A549 (cell line): ENCODE data around the gene MMP10. TPM values are rescaled to one million over a fixed set of nuclear protein-coding genes. Genes with fewer than 3 reads are reported as not detected.

Experiments used
- ATAC-seq, 2 experiments: fragments of 200-7000 bp in 1 of 2; fragments of >200 bp in 1 of 2; cut with Nextera tagmentation in 1 of 2; cut with Tn5 transposase in 1 of 2; 3 replicates each; pipeline versions ENCODE4 v1.8.0 to v1.9.1; 2018 to 2020; ENCODE audit warnings: mild to moderate bottlenecking in 1 of 2, moderate library complexity in 1 of 2
- CTCF ChIA-PET: fragments of 300-600 bp; sonication (Branson Sonifier 250); formaldehyde crosslinking; extraction: SDS; loops from one replicate; lab custom pipeline; 2021; ENCODE audit warnings: antibody characterized with exemption, inconsistent platforms; lab: Yijun Ruan, JAX
- POLR2A ChIA-PET: fragments of 350-600 bp; formaldehyde crosslinking; extraction: SDS; loops from one replicate; lab custom pipeline; 2021; ENCODE audit warnings: antibody characterized with exemption, inconsistent platforms; lab: Yijun Ruan, JAX
- DNase-seq, 2 experiments: peaks; one replicate each; pipeline versions ENCODE4 v3.0.0 to v3.0.0-alpha.2; 2011 to 2016; ENCODE audit warnings: low read depth in 1 of 2, low spot score in 1 of 2
- FAIRE-seq: peaks from 2 replicates; lab custom pipeline; 2011; peaks lifted over from hg19 to GRCh38; lab: Jason Lieb, UNC
- H3K27ac ChIP-seq, 2 experiments: fragments of >200 bp; sonication (Bioruptor Twin); formaldehyde crosslinking; 3 replicates each; pipeline ENCODE4 v1.5.1; 2016 to 2017
- H3K4me1 ChIP-seq: fragments of >200 bp; sonication (Bioruptor Twin); formaldehyde crosslinking; 3 replicates; pipeline ENCODE4 v1.6.1; 2016
- H3K4me2 ChIP-seq: fragments of >200 bp; sonication (Bioruptor Twin); formaldehyde crosslinking; 3 replicates; pipeline ENCODE4 v1.6.1; 2016
- H3K4me3 ChIP-seq: fragments of >200 bp; sonication (Bioruptor Twin); formaldehyde crosslinking; 3 replicates; pipeline ENCODE4 v1.5.1; 2016
- H3K9me3 ChIP-seq: fragments of >200 bp; sonication (Bioruptor Twin); formaldehyde crosslinking; 3 replicates; pipeline ENCODE4 v1.6.1; 2016
- BHLHE40 ChIP-seq: IDR thresholded peaks from 2 replicates; pipeline ENCODE4 v1.6.1; 2012; ENCODE audit warnings: low read depth, low read length, inconsistent platforms
- CEBPB ChIP-seq, 2 experiments: fragments of >200 bp in 1 of 2; sonication (Bioruptor Twin) in 1 of 2; formaldehyde crosslinking in 1 of 2; IDR thresholded peaks; 2 replicates each; pipeline ENCODE4 v1.6.1; 2012 to 2016
- CHD2 ChIP-seq: fragments of 150-350 bp; IDR thresholded peaks from 2 replicates; pipeline ENCODE4 v1.6.1; 2014; ENCODE audit warnings: low read length; ENCODE audit not compliant: partially characterized antibody
- CHD4 ChIP-seq: fragments of 200-600 bp; sonication (generic); IDR thresholded peaks from 2 replicates; pipeline ENCODE4 v1.6.1; 2016; ENCODE audit warnings: antibody characterized with exemption, mild to moderate bottlenecking, borderline replicate concordance
- ESRRA ChIP-seq: fragments of 150-350 bp; IDR thresholded peaks from 2 replicates; pipeline ENCODE4 v1.6.1; 2014; ENCODE audit warnings: mild to moderate bottlenecking, low read length, borderline replicate concordance
- FOSB ChIP-seq: fragments of 250-450 bp; sonication (Bioruptor Pico); IDR thresholded peaks from 2 replicates; pipeline ENCODE4 v1.5.0; 2020; ENCODE audit warnings: mild to moderate bottlenecking, moderate library complexity
- FOSL2 ChIP-seq, 2 experiments: fragments of 450-650 bp in 1 of 2; fragments of >200 bp in 1 of 2; sonication (Bioruptor Twin) in 1 of 2; formaldehyde crosslinking; IDR thresholded peaks; 2 replicates each; pipeline versions ENCODE4 v1.5.0 to v1.6.1; 2016 to 2020; ENCODE audit warnings: mild to moderate bottlenecking in 1 of 2, moderate library complexity in 1 of 2
- FOXS1 ChIP-seq: fragments of 250-450 bp; sonication (Bioruptor Pico); IDR thresholded peaks from 2 replicates; pipeline ENCODE4 v1.5.0; 2020; ENCODE audit warnings: mild to moderate bottlenecking, moderate library complexity
- HDAC2 ChIP-seq: fragments of 200-600 bp; sonication (generic); IDR thresholded peaks from 2 replicates; pipeline ENCODE4 v1.6.1; 2016
- HOXA7 ChIP-seq: fragments of 250-450 bp; sonication (Bioruptor Pico); IDR thresholded peaks from 2 replicates; pipeline ENCODE4 v1.5.0; 2020; ENCODE audit warnings: mild to moderate bottlenecking, moderate library complexity
- HOXB13 ChIP-seq: fragments of 250-450 bp; sonication (Bioruptor Pico); IDR thresholded peaks from 2 replicates; pipeline ENCODE4 v1.5.0; 2020; ENCODE audit warnings: low read depth, mild to moderate bottlenecking, moderate library complexity
- KDM1A ChIP-seq: fragments of 200-600 bp; sonication (generic); IDR thresholded peaks from 2 replicates; pipeline ENCODE4 v1.6.1; 2016; ENCODE audit warnings: low read depth, mild to moderate bottlenecking
- KDM5A ChIP-seq: fragments of 200-600 bp; sonication (generic); IDR thresholded peaks from 2 replicates; pipeline ENCODE4 v1.6.1; 2016; ENCODE audit warnings: antibody characterized with exemption, mild to moderate bottlenecking
- MAFK ChIP-seq: fragments of 450-650 bp; IDR thresholded peaks from 2 replicates; pipeline ENCODE4 v1.6.1; 2014; ENCODE audit not compliant: partially characterized antibody
- MAZ ChIP-seq: fragments of 150-350 bp; IDR thresholded peaks from 2 replicates; pipeline ENCODE4 v1.6.1; 2014; ENCODE audit warnings: antibody characterized with exemption, low read depth, low read length, borderline replicate concordance
- NFE2L2 ChIP-seq: fragments of 150-350 bp; conservative IDR thresholded peaks from 2 replicates; pipeline ENCODE4 v1.6.1; 2014; ENCODE audit warnings: low read length
- RAD21 ChIP-seq, 2 experiments: fragments of >200 bp in 1 of 2; sonication (Bioruptor Twin) in 1 of 2; formaldehyde crosslinking in 1 of 2; IDR thresholded peaks in 1 of 2; conservative IDR thresholded peaks in 1 of 2; 2 replicates in 1 of 2; 3 replicates in 1 of 2; pipeline ENCODE4 v1.6.1; 2012 to 2018; ENCODE audit warnings: inconsistent platforms in 1 of 2
- RARB ChIP-seq: fragments of 250-450 bp; sonication (Bioruptor Pico); IDR thresholded peaks from 2 replicates; pipeline ENCODE4 v1.8.0; 2021; ENCODE audit warnings: mild to moderate bottlenecking, moderate library complexity
- RFX5 ChIP-seq: fragments of 450-650 bp; IDR thresholded peaks from 2 replicates; pipeline ENCODE4 v1.7.1; 2014; ENCODE audit warnings: antibody characterized with exemption, mild to moderate bottlenecking, moderate library complexity
- RNF2 ChIP-seq: fragments of 200-600 bp; sonication (generic); IDR thresholded peaks from 2 replicates; pipeline ENCODE4 v1.6.1; 2016; ENCODE audit warnings: low read depth, mild to moderate bottlenecking, antibody characterized with exemption, moderate library complexity, borderline replicate concordance
- ZC3H11A ChIP-seq: fragments of 450-650 bp; IDR thresholded peaks from 2 replicates; pipeline ENCODE4 v1.6.1; 2014; ENCODE audit warnings: antibody characterized with exemption, mild to moderate bottlenecking
- ZNF302 ChIP-seq: fragments of 250-450 bp; sonication (Bioruptor Pico); IDR thresholded peaks from 2 replicates; pipeline ENCODE4 v1.9.0; 2021; ENCODE audit warnings: inconsistent platforms, mild to moderate bottlenecking, moderate library complexity
- ZSCAN20 ChIP-seq: fragments of 250-450 bp; sonication (Bioruptor Pico); IDR thresholded peaks from 2 replicates; pipeline ENCODE4 v1.8.0; 2022; ENCODE audit warnings: mild to moderate bottlenecking, moderate library complexity
- WGBS: methylation state at CpG from one replicate; pipeline ENCODE4 v1.1.6; 2017; ENCODE audit errors: missing lambda C conversion rate; 5-methylcytosine and 5-hydroxymethylcytosine counted together
- polyA plus RNA-seq, 4 experiments: library from polyadenylated mRNA; depleted of rRNA in 3 of 4; stranded (reverse); fragments of >200 nt; fragmentation: RNase III in 1 of 4; extraction: RNeasy Plus Mini Kit Qiagen cat#74134 plus additional on column Dnase treatment in 1 of 4; gene quantifications; 2 replicates in 3 of 4; 3 replicates in 1 of 4; pipeline ENCODE4 v1.2.3, GENCODE V29; 2011 to 2017
- TF ChIP-seq, protein P1 (sequence below): fragments of >200 bp; sonication (Bioruptor Twin); formaldehyde crosslinking; IDR thresholded peaks from 3 replicates; pipeline ENCODE4 v1.5.1; 2016
- TF ChIP-seq, protein P2 (sequence below): IDR thresholded peaks from 2 replicates; pipeline ENCODE4 v1.6.1; 2012
- TF ChIP-seq, protein P3 (sequence below): IDR thresholded peaks from 2 replicates; pipeline ENCODE4 v1.6.1; 2012

MMP10 gene
- polyA plus RNA-seq, 2 of the 4 experiments (the other 2 are of a cell fraction): 0.13 to 1.5 TPM

DNA sequence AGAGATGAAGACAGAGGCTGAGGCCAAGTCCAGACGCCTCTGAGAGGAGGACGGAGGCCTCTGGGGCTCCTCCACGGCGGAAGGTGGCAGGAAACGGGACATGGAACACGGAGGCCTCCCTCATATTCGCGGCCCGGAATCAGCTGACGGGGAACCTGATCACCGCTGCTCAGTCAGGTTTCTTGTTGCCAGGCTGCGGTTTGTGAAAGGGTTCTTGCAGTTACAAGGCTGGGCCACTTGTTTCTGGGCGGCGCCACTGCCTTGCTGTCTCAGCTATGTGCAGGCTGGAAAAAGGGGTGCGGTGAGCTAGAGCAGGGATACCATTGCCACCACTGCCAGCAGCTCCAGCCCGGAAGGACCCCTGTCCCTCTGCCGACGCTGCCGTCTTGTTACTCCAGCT lies 27.5 kb upstream of the MMP10 start:
- Histone ChIP-seq H3K9me3 (no peaks in the 10 kb centered on the region), H3K27ac (peak overlapping the region in 1 of 2 experiments; percentile 75; a peak in 3 of 6 replicates), H3K4me2 (peak overlapping the region; percentile 56), H3K4me1 (no peaks in the 10 kb centered on the region), H3K4me3 (no peak overlapping the region)
- ChIA-PET POLR2A (no interaction called here), CTCF (interaction anchor here (0.7 to 1.5 kb wide), 5 partner anchors 43 to 244 kb away, joined by 3 to 9 read pairs (median 3); no protein-coding TSS in a partner anchor)
- WGBS: 3% methylated on average over 11 of the region's 19 CpGs
- ATAC-seq (peak; percentile 99), FAIRE-seq (no peak), DNase-seq (peak; percentile 33 to 75)
- TF ChIP-seq MAZ (no peak), KDM5A (no peak), HOXB13 (CRISPR knock-in tag) (no peak), ESRRA (no peak), RAD21 (conservative IDR thresholded peaks at IDR 0.05 in 1 of 2, IDR thresholded peaks at IDR 0.05 in 1 of 2) (peak; percentile 39 to 50; a peak in 4 of 5 replicates), MAFK (peak; percentile 16), FOXS1 (CRISPR knock-in tag) (no peak)
- TF ChIP-seq, protein P1, sequence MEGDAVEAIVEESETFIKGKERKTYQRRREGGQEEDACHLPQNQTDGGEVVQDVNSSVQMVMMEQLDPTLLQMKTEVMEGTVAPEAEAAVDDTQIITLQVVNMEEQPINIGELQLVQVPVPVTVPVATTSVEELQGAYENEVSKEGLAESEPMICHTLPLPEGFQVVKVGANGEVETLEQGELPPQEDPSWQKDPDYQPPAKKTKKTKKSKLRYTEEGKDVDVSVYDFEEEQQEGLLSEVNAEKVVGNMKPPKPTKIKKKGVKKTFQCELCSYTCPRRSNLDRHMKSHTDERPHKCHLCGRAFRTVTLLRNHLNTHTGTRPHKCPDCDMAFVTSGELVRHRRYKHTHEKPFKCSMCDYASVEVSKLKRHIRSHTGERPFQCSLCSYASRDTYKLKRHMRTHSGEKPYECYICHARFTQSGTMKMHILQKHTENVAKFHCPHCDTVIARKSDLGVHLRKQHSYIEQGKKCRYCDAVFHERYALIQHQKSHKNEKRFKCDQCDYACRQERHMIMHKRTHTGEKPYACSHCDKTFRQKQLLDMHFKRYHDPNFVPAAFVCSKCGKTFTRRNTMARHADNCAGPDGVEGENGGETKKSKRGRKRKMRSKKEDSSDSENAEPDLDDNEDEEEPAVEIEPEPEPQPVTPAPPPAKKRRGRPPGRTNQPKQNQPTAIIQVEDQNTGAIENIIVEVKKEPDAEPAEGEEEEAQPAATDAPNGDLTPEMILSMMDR: peak; percentile 47

DNA sequence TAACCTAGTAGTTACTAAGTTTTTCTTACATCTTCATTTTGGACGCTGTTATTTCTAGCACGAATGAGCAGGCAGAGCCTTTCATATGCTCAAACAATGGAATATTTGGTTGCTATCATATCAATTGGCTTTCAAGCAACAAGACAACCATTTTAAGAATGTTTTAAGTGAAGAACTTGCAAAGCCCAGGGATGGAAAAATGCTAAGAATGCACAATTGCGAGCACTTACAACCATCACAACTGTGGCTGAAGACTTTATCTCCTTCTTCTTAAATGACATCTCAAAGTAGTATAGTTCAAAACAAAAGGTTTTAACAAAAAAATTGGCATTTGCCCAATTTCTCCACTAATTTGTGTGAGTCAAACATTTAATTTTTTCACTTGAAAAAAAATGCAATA lies 25.9 kb upstream of the MMP10 start:
- ChIA-PET CTCF (no interaction called here), POLR2A (no interaction called here)
- Histone ChIP-seq H3K27ac (no peak overlapping the region), H3K4me3 (no peak overlapping the region), H3K4me2 (no peak overlapping the region), H3K4me1 (no peaks in the 10 kb centered on the region), H3K9me3 (no peaks in the 10 kb centered on the region)
- 70% methylated on average over 3 of the region's 3 CpGs for WGBS
- FAIRE-seq (no peak), DNase-seq (no peak), ATAC-seq (no peak)
- TF ChIP-seq RAD21 (conservative IDR thresholded peaks at IDR 0.05 in 1 of 2, IDR thresholded peaks at IDR 0.05 in 1 of 2): no peak
- no peak for TF ChIP-seq CEBPB (IDR thresholded peaks at IDR 0.05)
- no peak for TF ChIP-seq KDM1A
- TF ChIP-seq RFX5: no peak
- TF ChIP-seq RARB: no peak
- TF ChIP-seq FOSL2 (IDR thresholded peaks at IDR 0.05): no peak
- TF ChIP-seq FOSL2 (CRISPR knock-in tag; IDR thresholded peaks at IDR 0.05): no peak

DNA sequence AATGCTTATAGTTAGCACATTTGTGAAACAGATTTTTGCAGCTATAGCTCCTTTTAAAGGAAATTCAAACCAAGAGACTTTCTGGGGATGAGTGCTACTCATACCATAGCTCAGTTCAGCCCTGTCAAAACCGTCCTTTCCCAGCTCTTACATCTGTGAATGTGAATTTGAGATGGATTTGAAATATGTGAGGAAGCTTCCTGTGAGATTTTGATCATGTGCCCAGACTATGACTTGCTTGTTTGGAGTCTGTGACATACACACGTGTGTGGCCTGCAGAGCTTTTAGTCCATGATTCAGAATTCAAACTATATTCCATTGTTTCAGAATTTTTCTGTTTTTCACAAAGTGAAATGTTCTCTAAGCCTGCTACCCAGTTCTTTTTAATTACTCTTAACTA lies 21.9 kb upstream of the MMP10 start:
- no peak overlapping the region for H3K27ac ChIP-seq
- ATAC-seq (no peak), DNase-seq (no peak), FAIRE-seq (no peak)
- H3K4me1 ChIP-seq: no peaks in the 10 kb centered on the region
- H3K9me3 ChIP-seq: no peaks in the 10 kb centered on the region
- no peak overlapping the region for H3K4me3 ChIP-seq
- ChIA-PET CTCF (interaction anchor here (1.4 to 2.2 kb wide), 4 partner anchors 19 to 139 kb away, joined by 3 to 10 read pairs (median 4); no protein-coding TSS in a partner anchor), POLR2A (no interaction called here)
- H3K4me2 ChIP-seq: no peak overlapping the region
- TF ChIP-seq RNF2 (no peak), ZNF302 (CRISPR knock-in tag) (no peak), CHD2 (no peak), CHD4 (no peak), FOXS1 (CRISPR knock-in tag) (no peak), KDM5A (no peak), BHLHE40 (no peak), ZSCAN20 (no peak), FOSB (CRISPR knock-in tag) (no peak), FOSL2 (IDR thresholded peaks at IDR 0.05) (no peak), FOSL2 (CRISPR knock-in tag; IDR thresholded peaks at IDR 0.05) (no peak), NFE2L2 (no peak), HOXA7 (no peak), HDAC2 (no peak), ZC3H11A (no peak), HOXB13 (CRISPR knock-in tag) (no peak)
- TF ChIP-seq, protein P2, sequence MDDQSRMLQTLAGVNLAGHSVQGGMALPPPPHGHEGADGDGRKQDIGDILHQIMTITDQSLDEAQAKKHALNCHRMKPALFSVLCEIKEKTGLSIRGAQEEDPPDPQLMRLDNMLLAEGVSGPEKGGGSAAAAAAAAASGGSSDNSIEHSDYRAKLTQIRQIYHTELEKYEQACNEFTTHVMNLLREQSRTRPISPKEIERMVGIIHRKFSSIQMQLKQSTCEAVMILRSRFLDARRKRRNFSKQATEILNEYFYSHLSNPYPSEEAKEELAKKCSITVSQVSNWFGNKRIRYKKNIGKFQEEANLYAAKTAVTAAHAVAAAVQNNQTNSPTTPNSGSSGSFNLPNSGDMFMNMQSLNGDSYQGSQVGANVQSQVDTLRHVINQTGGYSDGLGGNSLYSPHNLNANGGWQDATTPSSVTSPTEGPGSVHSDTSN: no peak
- TF ChIP-seq, protein P3, sequence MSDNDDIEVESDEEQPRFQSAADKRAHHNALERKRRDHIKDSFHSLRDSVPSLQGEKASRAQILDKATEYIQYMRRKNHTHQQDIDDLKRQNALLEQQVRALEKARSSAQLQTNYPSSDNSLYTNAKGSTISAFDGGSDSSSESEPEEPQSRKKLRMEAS: no peak
- TF ChIP-seq, all 56 proteins: peak for 0
- WGBS: 25% methylated on average over 2 of the region's 2 CpGs
